MM.1S (cell line): ENCODE measurements around the gene PNPLA2.

Experiments used
- DNase-seq: peaks from one replicate; pipeline ENCODE4 v3.0.0-alpha.2; 2015
- H2AFZ ChIP-seq: fragments of 300-600 bp; sonication (generic); 2 replicates; pipeline ENCODE4 v1.6.0; 2016; ENCODE audit warnings: antibody characterized with exemption, low read length
- H3F3A ChIP-seq: fragments of 300-600 bp; sonication (generic); 2 replicates; pipeline ENCODE4 v1.6.1; 2016; ENCODE audit warnings: mild to moderate bottlenecking, antibody characterized with exemption, low read length, moderate library complexity, mixed read lengths; ENCODE audit not compliant: insufficient read depth
- H3K27ac ChIP-seq: fragments of 300-600 bp; sonication (generic); 2 replicates; pipeline ENCODE4 v1.5.1; 2016; ENCODE audit warnings: mild to moderate bottlenecking, low read length
- H3K27me3 ChIP-seq: fragments of 300-600 bp; sonication (generic); replicated peaks from 2 replicates; pipeline ENCODE4 v1.6.0; 2016; ENCODE audit warnings: low read length; ENCODE audit not compliant: insufficient read depth
- H3K36me3 ChIP-seq: fragments of 300-600 bp; sonication (generic); replicated peaks from 2 replicates; pipeline ENCODE4 v1.6.1; 2016; ENCODE audit warnings: mild to moderate bottlenecking, low read length, mixed read lengths; ENCODE audit not compliant: insufficient read depth
- H3K4me1 ChIP-seq: fragments of 300-600 bp; sonication (generic); 2 replicates; pipeline ENCODE4 v1.6.1; 2016; ENCODE audit warnings: low read length, mixed read lengths
- H3K4me2 ChIP-seq: fragments of 300-600 bp; sonication (generic); 2 replicates; pipeline ENCODE4 v1.6.0; 2016; ENCODE audit warnings: low read depth, low read length
- H3K4me3 ChIP-seq: fragments of 300-600 bp; sonication (generic); 2 replicates; pipeline ENCODE4 v1.5.1; 2016; ENCODE audit warnings: low read length, mixed read lengths
- H3K79me2 ChIP-seq: fragments of 300-600 bp; sonication (generic); 2 replicates; pipeline ENCODE4 v1.6.1; 2016; ENCODE audit warnings: mixed run types, low read length, mixed read lengths
- H3K9ac ChIP-seq: fragments of 300-600 bp; sonication (generic); 2 replicates; pipeline ENCODE4 v1.6.1; 2016; ENCODE audit warnings: low read length, mixed read lengths
- H3K9me2 ChIP-seq: fragments of 300-600 bp; sonication (generic); replicated peaks from 2 replicates; pipeline ENCODE4 v1.6.1; 2016; ENCODE audit warnings: mild to moderate bottlenecking, low read length, mixed read lengths; ENCODE audit not compliant: insufficient read depth
- H3K9me3 ChIP-seq: fragments of 300-600 bp; sonication (generic); replicated peaks from 2 replicates; pipeline ENCODE4 v1.6.1; 2016; ENCODE audit warnings: mild to moderate bottlenecking, low read length, mixed read lengths; ENCODE audit not compliant: insufficient read depth
- H4K20me1 ChIP-seq: fragments of 300-600 bp; sonication (generic); 2 replicates; pipeline ENCODE4 v1.6.1; 2016; ENCODE audit warnings: mild to moderate bottlenecking, low read length, moderate library complexity, mixed read lengths; ENCODE audit not compliant: insufficient read depth
- CTCF ChIP-seq: fragments of 300-600 bp; sonication (generic); IDR thresholded peaks from 2 replicates; pipeline ENCODE4 v1.5.1; 2016; ENCODE audit warnings: antibody characterized with exemption, low read length, mixed read lengths
- EZH2 ChIP-seq: fragments of 300-600 bp; sonication (generic); optimal IDR thresholded peaks from 2 replicates; pipeline ENCODE3; 2017; ENCODE audit warnings: low read depth, mild to moderate bottlenecking, antibody characterized with exemption, low read length, mixed read lengths
- EZH2phosphoT487 ChIP-seq: fragments of 300-600 bp; sonication (generic); IDR thresholded peaks from 2 replicates; pipeline ENCODE4 v1.6.1; 2018; ENCODE audit warnings: antibody characterized with exemption, low read length

PNPLA2 gene

GRCh38 chr11:873706-874105 lies 55.0 kb downstream of the PNPLA2 start:
- Histone ChIP-seq H3K4me3 (no peak overlapping the region), H3K9ac (no peak overlapping the region), H3K9me3 (no peaks in the 10 kb centered on the region), H2AFZ (no peak overlapping the region), H3K4me2 (no peak overlapping the region), H3K27me3 (no peaks in the 10 kb centered on the region), H3K4me1 (no peaks in the 10 kb centered on the region), H4K20me1 (no peaks in the 10 kb centered on the region), H3F3A (no peaks in the 10 kb centered on the region), H3K27ac (no peak overlapping the region), H3K79me2 (no peaks in the 10 kb centered on the region), H3K9me2 (no peaks in the 10 kb centered on the region), H3K36me3 (no peaks in the 10 kb centered on the region)
- no peak for DNase-seq
- TF ChIP-seq CTCF (no peak), EZH2 (no peak), EZH2phosphoT487 (no peak)
